Measurements from ENCODE around the gene FBXO30.

The FBXO30 gene

GRCh38 chr6:145836772-145837171, 22.2 kb upstream of the FBXO30 start:
- 0 out of 2 replicates have a peak, but pooled peaks cover 3% of the 10 kb centered on the region for H3K36me3 ChIP-seq (ENCODE audit: low read length)
- no peaks in the 10 kb centered on the region for H3K27me3 ChIP-seq (ENCODE audit: low read length)
- H2AFZ ChIP-seq (ENCODE audit: low read depth, low read length, severe bottlenecking): no peak overlapping the region
- TF ChIP-seq EZH2phosphoT487 (conservative IDR thresholded peaks at IDR 0.05; ENCODE audit: low read length) (no peak), CTCF (IDR thresholded peaks at IDR 0.05; ENCODE audit: insufficient read depth, low read length, poor library complexity, severe bottlenecking) (no peak)
- H3K9ac ChIP-seq (ENCODE audit: low read length): no peak overlapping the region
- no peaks in the 10 kb centered on the region for H3K79me2 ChIP-seq (ENCODE audit: insufficient read depth, low read length)
- H3K9me2 ChIP-seq (replicated peaks; ENCODE audit: insufficient read depth, low read length): no peaks in the 10 kb centered on the region
- H3K9me3 ChIP-seq (ENCODE audit: insufficient read depth, low read length): no peaks in the 10 kb centered on the region
- H4K20me1 ChIP-seq (ENCODE audit: low read depth, low read length): no peaks in the 10 kb centered on the region
- no peak overlapping the region for H3K4me3 ChIP-seq (ENCODE audit: insufficient read depth, low read length, poor library complexity, severe bottlenecking)
- no peaks in the 10 kb centered on the region for H3F3A ChIP-seq (ENCODE audit: insufficient read depth)
- no peak overlapping the region for H3K27ac ChIP-seq (ENCODE audit: low read depth, low read length)
- H3K4me2 ChIP-seq (ENCODE audit: low read depth, low read length, poor library complexity, severe bottlenecking): no peak overlapping the region

GRCh38 chr6:145836170-145836569, 21.6 kb upstream of the FBXO30 start:
- Histone ChIP-seq H3K4me3 (ENCODE audit: insufficient read depth, low read length, poor library complexity, severe bottlenecking) (no peak overlapping the region), H3K36me3 (ENCODE audit: low read length) (0 out of 2 replicates have a peak, but pooled peaks cover 3% of the 10 kb centered on the region), H2AFZ (ENCODE audit: low read depth, low read length, severe bottlenecking) (no peak overlapping the region), H3F3A (ENCODE audit: insufficient read depth) (no peaks in the 10 kb centered on the region), H3K9me3 (ENCODE audit: insufficient read depth, low read length) (no peaks in the 10 kb centered on the region), H3K79me2 (ENCODE audit: insufficient read depth, low read length) (no peaks in the 10 kb centered on the region), H4K20me1 (ENCODE audit: low read depth, low read length) (no peaks in the 10 kb centered on the region), H3K4me2 (ENCODE audit: low read depth, low read length, poor library complexity, severe bottlenecking) (no peak overlapping the region), H3K9ac (ENCODE audit: low read length) (no peak overlapping the region), H3K27ac (ENCODE audit: low read depth, low read length) (no peak overlapping the region), H3K9me2 (replicated peaks; ENCODE audit: insufficient read depth, low read length) (no peaks in the 10 kb centered on the region), H3K27me3 (ENCODE audit: low read length) (no peaks in the 10 kb centered on the region)
- no peak for TF ChIP-seq CTCF (IDR thresholded peaks at IDR 0.05; ENCODE audit: insufficient read depth, low read length, poor library complexity, severe bottlenecking)
- no peak for TF ChIP-seq EZH2phosphoT487 (conservative IDR thresholded peaks at IDR 0.05; ENCODE audit: low read length)

- Histone ChIP-seq H3K27ac (ENCODE audit: low read depth, low read length) (no peak overlapping the region), H3K79me2 (ENCODE audit: insufficient read depth, low read length) (no peaks in the 10 kb centered on the region), H3K36me3 (ENCODE audit: low read length) (no peaks in the 10 kb centered on the region; the same call in 1 of the 2 replicates), H2AFZ (ENCODE audit: low read depth, low read length, severe bottlenecking) (no peak overlapping the region), H3F3A (ENCODE audit: insufficient read depth) (no peaks in the 10 kb centered on the region), H3K4me3 (ENCODE audit: insufficient read depth, low read length, poor library complexity, severe bottlenecking) (no peak overlapping the region), H4K20me1 (ENCODE audit: low read depth, low read length) (no peaks in the 10 kb centered on the region), H3K4me2 (ENCODE audit: low read depth, low read length, poor library complexity, severe bottlenecking) (no peak overlapping the region), H3K27me3 (ENCODE audit: low read length) (no peaks in the 10 kb centered on the region), H3K9ac (ENCODE audit: low read length) (no peak overlapping the region), H3K9me2 (replicated peaks; ENCODE audit: insufficient read depth, low read length) (no peaks in the 10 kb centered on the region), H3K9me3 (ENCODE audit: insufficient read depth, low read length) (no peaks in the 10 kb centered on the region)
- TF ChIP-seq EZH2phosphoT487 (conservative IDR thresholded peaks at IDR 0.05; ENCODE audit: low read length) (no peak), CTCF (IDR thresholded peaks at IDR 0.05; ENCODE audit: insufficient read depth, low read length, poor library complexity, severe bottlenecking) (no peak)
Observed at GRCh38 chr6:145830612-145831011, 16.0 kb upstream of the FBXO30 start.
